ENCODE results near the gene ANXA1.

- TF ChIP-seq CTCF (IDR thresholded peaks at IDR 0.05 in 8 of 11, conservative IDR thresholded peaks at IDR 0.05 in 3 of 11) = no peak
- TF ChIP-seq POLR2A (IDR thresholded peaks at IDR 0.05) = no peak
- TF ChIP-seq POLR2AphosphoS5 (IDR thresholded peaks at IDR 0.05) = no peak
Measured at GRCh38 chr9:73160868-73161267, 9.2 kb downstream of the ANXA1 start.
